ENCODE data around the gene SLC38A3. TPM values are rescaled to one million over a fixed set of nuclear protein-coding genes. Genes with fewer than 3 reads are reported as not detected.

Gene SLC38A3
- total RNA-seq, 1 experiment from 2014 or later: not detected

DNA sequence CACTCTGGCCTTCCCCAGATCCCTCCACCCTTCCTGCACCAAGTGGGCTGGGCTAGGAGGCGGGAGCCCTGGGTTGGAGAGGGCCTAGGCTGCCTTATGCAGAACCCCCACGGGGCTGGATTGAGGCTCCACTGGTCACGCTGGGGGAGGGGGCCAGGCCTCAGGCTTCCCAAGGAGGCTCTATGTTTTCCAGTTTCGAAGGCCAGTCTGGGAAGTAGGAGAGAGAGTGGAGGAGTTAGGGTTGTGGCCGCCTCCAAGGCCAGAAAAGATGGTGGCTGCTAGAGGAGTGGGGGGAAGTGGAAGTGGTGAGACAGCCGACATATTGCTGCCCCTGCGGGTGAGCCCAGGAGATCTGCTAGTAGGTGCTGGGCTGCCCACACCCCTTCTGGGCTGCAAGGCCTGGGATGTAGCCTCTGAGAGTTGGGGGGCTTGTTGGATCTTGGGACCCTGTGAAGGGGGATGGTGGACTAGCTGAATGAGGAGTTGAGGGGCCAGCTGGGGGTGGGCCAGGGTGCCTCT lies 32.1 kb downstream of the SLC38A3 start:
- H3K4me2 ChIP-seq (ENCODE audit: low read depth, low read length, poor library complexity, severe bottlenecking): peak overlapping the region; percentile 89
- H3K4me3 ChIP-seq (ENCODE audit: low read length): peak overlapping the region; percentile 95
- no peaks in the 10 kb centered on the region for H3K27me3 ChIP-seq (ENCODE audit: low read length)
- peak overlapping the region; percentile 95 for H3K9ac ChIP-seq (ENCODE audit: low read length)
- H3K4me1 ChIP-seq (ENCODE audit: low read length): peaks cover 53% of the 10 kb centered on the region
- H3K9me3 ChIP-seq (ENCODE audit: low read length): no peaks in the 10 kb centered on the region
- H4K20me1 ChIP-seq (ENCODE audit: insufficient read depth, low read depth, low read length): peaks cover 43% of the 10 kb centered on the region
- DNase-seq: peak; percentile 63
- no peak overlapping the region for H2AFZ ChIP-seq (ENCODE audit: low read length)
- no peaks in the 10 kb centered on the region for H3K9me2 ChIP-seq (replicated peaks; ENCODE audit: insufficient read depth, low read length)
- H3K36me3 ChIP-seq (ENCODE audit: insufficient read depth, low read length): peaks cover 10% of the 10 kb centered on the region; the same call in 1 of the 2 replicates
- peaks cover 59% of the 10 kb centered on the region for H3K79me2 ChIP-seq (ENCODE audit: low read length)
- peak overlapping the region; percentile 90 for H3K27ac ChIP-seq (ENCODE audit: low read length)

DNA sequence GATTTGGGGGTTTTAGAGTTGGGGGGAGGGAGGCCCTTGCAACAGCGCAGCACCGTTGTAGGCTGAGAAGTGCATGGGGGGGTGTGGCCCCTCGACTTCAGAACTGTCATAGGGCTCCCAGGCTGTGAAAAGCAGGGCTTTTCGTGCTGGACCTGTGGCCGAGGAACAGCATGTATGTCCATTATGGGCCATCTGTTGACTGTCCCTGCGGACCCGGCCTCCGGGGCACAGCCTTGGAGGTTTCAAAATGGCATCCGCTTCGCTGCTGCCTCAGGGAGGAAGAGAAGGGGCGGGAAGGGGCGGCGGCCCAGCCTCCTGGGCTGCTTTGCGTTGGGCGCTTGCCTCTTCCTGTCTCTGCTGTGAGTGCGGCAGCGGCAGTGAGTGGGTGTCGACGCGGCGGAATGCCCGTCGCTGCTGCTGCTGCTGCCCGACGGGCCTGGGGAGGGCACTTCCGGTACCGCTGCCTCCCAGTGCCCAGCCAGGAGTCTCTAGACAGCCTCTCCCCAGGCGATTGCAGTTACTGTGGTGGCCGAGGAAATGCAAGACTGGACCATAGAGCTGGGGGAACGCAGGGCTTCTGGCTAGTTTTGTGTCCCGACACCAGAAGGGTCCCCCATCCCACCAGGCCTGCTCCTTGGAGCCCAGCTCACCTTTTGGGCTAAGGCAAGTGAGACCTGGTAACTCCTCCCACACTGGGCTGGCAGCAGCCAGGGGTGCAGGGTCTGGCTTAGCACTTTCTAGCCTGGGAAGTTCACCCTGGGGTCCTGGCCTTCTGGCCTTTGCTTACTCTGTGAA lies 32.9 kb downstream of the SLC38A3 start:
- no peaks in the 10 kb centered on the region for H3K9me3 ChIP-seq (ENCODE audit: low read length)
- no peaks in the 10 kb centered on the region for H3K27me3 ChIP-seq (ENCODE audit: low read length)
- peaks cover 10% of the 10 kb centered on the region; the same call in 1 of the 2 replicates for H3K36me3 ChIP-seq (ENCODE audit: insufficient read depth, low read length)
- no peaks in the 10 kb centered on the region for H3K9me2 ChIP-seq (replicated peaks; ENCODE audit: insufficient read depth, low read length)
- H2AFZ ChIP-seq (ENCODE audit: low read length): no peak overlapping the region
- peaks cover 65% of the 10 kb centered on the region for H3K79me2 ChIP-seq (ENCODE audit: low read length)
- peaks cover 60% of the 10 kb centered on the region for H3K4me1 ChIP-seq (ENCODE audit: low read length)
- peaks cover 43% of the 10 kb centered on the region for H4K20me1 ChIP-seq (ENCODE audit: insufficient read depth, low read depth, low read length)
- DNase-seq: peak; percentile 95
- peak overlapping the region; percentile 95 for H3K4me3 ChIP-seq (ENCODE audit: low read length)
- peak overlapping the region; percentile 89 for H3K4me2 ChIP-seq (ENCODE audit: low read depth, low read length, poor library complexity, severe bottlenecking)
- peak overlapping the region; percentile 95 for H3K9ac ChIP-seq (ENCODE audit: low read length)
- peak overlapping the region; percentile 90 for H3K27ac ChIP-seq (ENCODE audit: low read length)

DNA sequence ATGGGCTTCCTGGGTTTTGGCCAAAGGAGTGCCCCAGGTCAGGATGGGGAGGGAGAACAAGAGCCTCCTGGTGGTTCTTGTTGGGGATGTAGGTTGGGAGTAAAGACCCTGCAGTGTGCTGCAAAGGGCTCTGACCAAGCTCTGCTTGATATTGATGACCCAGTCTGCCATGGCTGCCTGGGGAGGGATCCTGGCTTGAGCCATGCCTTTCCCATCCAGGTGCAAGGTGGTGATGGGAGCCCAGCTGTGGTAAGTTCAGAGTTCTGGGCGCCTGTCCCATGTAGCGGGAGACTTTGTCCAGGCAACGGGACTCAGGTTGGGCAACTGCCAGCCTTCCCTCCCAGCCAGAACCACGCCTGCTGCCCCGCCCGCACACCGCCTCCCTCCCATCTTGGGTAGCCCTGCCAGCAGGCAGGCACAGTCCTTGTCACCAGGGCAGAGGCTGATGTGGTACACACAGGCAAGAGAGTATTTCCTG lies 33.5 kb downstream of the SLC38A3 start:
- peak overlapping the region; percentile 95 for H3K4me3 ChIP-seq (ENCODE audit: low read length)
- H2AFZ ChIP-seq (ENCODE audit: low read length): no peak overlapping the region
- H3K27ac ChIP-seq (ENCODE audit: low read length): peak overlapping the region; percentile 90
- H3K4me1 ChIP-seq (ENCODE audit: low read length): peaks cover 67% of the 10 kb centered on the region
- peaks cover 43% of the 10 kb centered on the region for H4K20me1 ChIP-seq (ENCODE audit: insufficient read depth, low read depth, low read length)
- peak overlapping the region; percentile 89 for H3K4me2 ChIP-seq (ENCODE audit: low read depth, low read length, poor library complexity, severe bottlenecking)
- H3K9me2 ChIP-seq (replicated peaks; ENCODE audit: insufficient read depth, low read length): no peaks in the 10 kb centered on the region
- H3K9ac ChIP-seq (ENCODE audit: low read length): peak overlapping the region; percentile 95
- H3K9me3 ChIP-seq (ENCODE audit: low read length): no peaks in the 10 kb centered on the region
- H3K27me3 ChIP-seq (ENCODE audit: low read length): no peaks in the 10 kb centered on the region
- H3K79me2 ChIP-seq (ENCODE audit: low read length): peaks cover 71% of the 10 kb centered on the region
- no peak for DNase-seq
- peaks cover 10% of the 10 kb centered on the region; the same call in 1 of the 2 replicates for H3K36me3 ChIP-seq (ENCODE audit: insufficient read depth, low read length)

DNA sequence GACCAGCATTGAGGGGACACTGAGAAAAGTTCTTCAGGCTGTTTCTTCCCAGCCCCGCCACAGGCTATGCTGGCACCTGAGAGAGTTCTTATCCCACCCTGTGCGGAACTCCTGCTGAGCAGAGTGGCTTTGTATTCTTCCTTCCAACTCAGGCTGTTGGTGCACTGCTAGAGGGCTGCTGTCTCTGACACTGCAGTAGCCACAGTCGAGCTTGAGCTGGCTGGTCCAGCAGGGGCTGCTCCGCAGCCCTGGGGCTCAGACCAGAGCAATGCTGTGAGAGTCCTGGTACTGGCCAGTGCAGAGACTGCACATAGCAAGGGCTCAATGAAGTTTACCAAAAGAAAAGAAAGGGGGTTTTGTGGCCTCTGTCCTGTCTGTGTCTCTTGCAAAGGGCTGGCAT lies 34.6 kb downstream of the SLC38A3 start:
- Histone ChIP-seq H4K20me1 (ENCODE audit: insufficient read depth, low read depth, low read length) (peaks cover 43% of the 10 kb centered on the region), H3K4me3 (ENCODE audit: low read length) (no peak overlapping the region), H3K4me2 (ENCODE audit: low read depth, low read length, poor library complexity, severe bottlenecking) (peak overlapping the region; percentile 89), H3K27me3 (ENCODE audit: low read length) (no peaks in the 10 kb centered on the region), H3K9ac (ENCODE audit: low read length) (peak overlapping the region; percentile 95), H3K27ac (ENCODE audit: low read length) (peak overlapping the region; percentile 90), H3K79me2 (ENCODE audit: low read length) (peaks cover 78% of the 10 kb centered on the region), H3K9me3 (ENCODE audit: low read length) (no peaks in the 10 kb centered on the region), H3K4me1 (ENCODE audit: low read length) (peaks cover 71% of the 10 kb centered on the region), H3K36me3 (ENCODE audit: insufficient read depth, low read length) (peaks cover 10% of the 10 kb centered on the region; the same call in 1 of the 2 replicates), H3K9me2 (replicated peaks; ENCODE audit: insufficient read depth, low read length) (no peaks in the 10 kb centered on the region), H2AFZ (ENCODE audit: low read length) (no peak overlapping the region)
- DNase-seq: no peak

DNA sequence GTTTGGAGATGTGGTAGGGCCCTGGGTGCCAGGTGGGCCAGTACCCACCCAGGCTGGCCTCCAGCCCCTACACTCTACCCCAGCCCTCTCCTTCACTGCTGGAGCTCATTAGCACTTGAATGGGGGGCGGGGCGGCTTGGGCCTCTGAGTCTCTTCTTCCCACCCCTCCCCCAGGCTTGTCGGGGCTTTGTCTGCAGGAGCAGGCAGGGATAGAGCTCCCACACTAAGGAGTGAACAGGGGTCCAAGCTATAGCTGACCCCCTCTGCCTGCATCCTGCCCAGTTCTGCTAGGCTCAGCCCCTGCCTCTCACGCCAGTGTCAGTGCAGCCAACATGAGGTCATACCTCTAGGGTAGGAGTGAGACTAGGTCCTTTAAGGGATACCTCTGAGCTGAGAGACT lies 36.1 kb downstream of the SLC38A3 start:
- peaks cover 10% of the 10 kb centered on the region; the same call in 1 of the 2 replicates for H3K36me3 ChIP-seq (ENCODE audit: insufficient read depth, low read length)
- no peaks in the 10 kb centered on the region for H3K27me3 ChIP-seq (ENCODE audit: low read length)
- H3K4me1 ChIP-seq (ENCODE audit: low read length): peaks cover 73% of the 10 kb centered on the region
- H3K4me2 ChIP-seq (ENCODE audit: low read depth, low read length, poor library complexity, severe bottlenecking): peak overlapping the region; percentile 63
- H3K9me2 ChIP-seq (replicated peaks; ENCODE audit: insufficient read depth, low read length): no peaks in the 10 kb centered on the region
- H2AFZ ChIP-seq (ENCODE audit: low read length): no peak overlapping the region
- no peaks in the 10 kb centered on the region for H3K9me3 ChIP-seq (ENCODE audit: low read length)
- peak overlapping the region; percentile 40; the same call in 1 of the 2 replicates for H3K4me3 ChIP-seq (ENCODE audit: low read length)
- peaks cover 43% of the 10 kb centered on the region for H4K20me1 ChIP-seq (ENCODE audit: insufficient read depth, low read depth, low read length)
- peak overlapping the region; percentile 60 for H3K9ac ChIP-seq (ENCODE audit: low read length)
- peaks cover 89% of the 10 kb centered on the region for H3K79me2 ChIP-seq (ENCODE audit: low read length)
- no peak for DNase-seq
- H3K27ac ChIP-seq (ENCODE audit: low read length): peak overlapping the region; percentile 93

DNA sequence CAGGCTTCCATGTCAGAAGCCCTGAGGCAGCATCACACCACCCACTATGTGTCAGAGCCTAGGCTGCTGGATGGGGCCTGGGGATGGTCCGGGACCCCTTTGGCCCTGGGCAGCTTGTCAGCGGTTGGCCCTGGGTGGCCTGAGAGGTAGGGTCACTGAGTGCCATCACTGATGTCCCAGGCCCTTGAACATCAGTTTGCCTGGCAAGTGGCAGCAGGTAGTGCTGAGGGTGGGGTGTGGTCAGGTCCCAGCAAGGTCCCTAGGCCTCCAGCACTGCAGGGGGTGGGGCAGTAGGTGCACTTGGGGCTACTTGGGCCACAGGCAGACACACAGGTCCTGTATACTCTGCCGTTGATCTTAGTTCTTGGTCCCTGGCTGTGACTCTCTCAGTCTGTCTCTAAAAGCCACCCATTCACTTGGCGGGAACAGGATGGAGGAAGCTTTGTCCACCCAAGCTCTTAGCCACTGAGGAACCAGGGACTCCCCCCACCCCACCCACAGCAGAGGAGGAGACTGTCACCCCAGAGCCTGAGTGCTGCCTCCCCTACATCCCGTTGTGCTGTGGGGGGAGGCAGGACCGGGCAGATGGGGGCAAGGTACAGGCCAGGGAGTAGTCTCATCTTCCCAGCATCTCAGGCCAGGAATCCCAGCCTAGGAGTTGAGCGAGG lies 36.8 kb downstream of the SLC38A3 start:
- Histone ChIP-seq H3K9me2 (replicated peaks; ENCODE audit: insufficient read depth, low read length) (no peaks in the 10 kb centered on the region), H3K79me2 (ENCODE audit: low read length) (peaks cover 89% of the 10 kb centered on the region), H3K4me2 (ENCODE audit: low read depth, low read length, poor library complexity, severe bottlenecking) (peak overlapping the region; percentile 63), H3K9me3 (ENCODE audit: low read length) (no peaks in the 10 kb centered on the region), H3K4me1 (ENCODE audit: low read length) (peaks cover 79% of the 10 kb centered on the region), H3K27me3 (ENCODE audit: low read length) (no peaks in the 10 kb centered on the region), H2AFZ (ENCODE audit: low read length) (no peak overlapping the region), H3K9ac (ENCODE audit: low read length) (peak overlapping the region; percentile 60), H4K20me1 (ENCODE audit: insufficient read depth, low read depth, low read length) (peaks cover 43% of the 10 kb centered on the region), H3K36me3 (ENCODE audit: insufficient read depth, low read length) (peaks cover 10% of the 10 kb centered on the region; the same call in 1 of the 2 replicates), H3K27ac (ENCODE audit: low read length) (peak overlapping the region; percentile 93), H3K4me3 (ENCODE audit: low read length) (peak overlapping the region; percentile 40; the same call in 1 of the 2 replicates)
- no peak for DNase-seq

DNA sequence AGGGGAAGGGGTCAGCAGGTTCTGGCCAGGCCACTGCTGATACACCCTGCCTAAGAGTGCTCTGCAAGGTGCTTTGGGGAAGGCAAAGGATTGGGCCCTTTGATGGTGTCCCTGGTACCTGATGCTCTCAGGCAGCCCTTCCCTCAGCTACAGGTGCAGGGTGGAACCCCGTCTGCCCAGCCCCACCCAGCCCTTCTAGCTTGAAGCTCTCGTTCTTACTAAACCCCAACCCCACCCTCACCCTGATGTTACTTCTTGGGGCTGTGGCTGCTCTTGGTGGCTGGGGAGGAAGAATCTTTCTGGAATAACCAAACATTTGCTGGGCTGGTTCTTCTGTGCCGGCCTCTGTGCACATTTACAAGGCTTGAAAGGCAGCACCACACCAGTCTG lies 37.3 kb downstream of the SLC38A3 start:
- Histone ChIP-seq H3K9ac (ENCODE audit: low read length) (peak overlapping the region; percentile 60), H3K4me1 (ENCODE audit: low read length) (peaks cover 85% of the 10 kb centered on the region), H3K9me2 (replicated peaks; ENCODE audit: insufficient read depth, low read length) (no peaks in the 10 kb centered on the region), H3K27ac (ENCODE audit: low read length) (peak overlapping the region; percentile 93), H2AFZ (ENCODE audit: low read length) (no peak overlapping the region), H3K9me3 (ENCODE audit: low read length) (no peaks in the 10 kb centered on the region), H3K27me3 (ENCODE audit: low read length) (no peaks in the 10 kb centered on the region), H3K36me3 (ENCODE audit: insufficient read depth, low read length) (peaks cover 10% of the 10 kb centered on the region; the same call in 1 of the 2 replicates), H3K4me3 (ENCODE audit: low read length) (peak overlapping the region; percentile 40; the same call in 1 of the 2 replicates), H3K4me2 (ENCODE audit: low read depth, low read length, poor library complexity, severe bottlenecking) (peak overlapping the region; percentile 63), H3K79me2 (ENCODE audit: low read length) (peaks cover 89% of the 10 kb centered on the region), H4K20me1 (ENCODE audit: insufficient read depth, low read depth, low read length) (peaks cover 48% of the 10 kb centered on the region)
- DNase-seq: no peak
